IPS DF 6.9 (cell line): ENCODE results near the gene KRTAP17-1.

ENCODE experiments used
- DNase-seq: peaks from one replicate; pipeline ENCODE4 v3.0.0-alpha.2; 2013; ENCODE audit warnings: low read depth, low spot score
- H3K27ac ChIP-seq: one replicate; pipeline ENCODE4 v1.5.1; 2013; ENCODE audit warnings: low read length, control low read depth
- H3K27me3 ChIP-seq: 2 replicates; pipeline ENCODE4 v1.6.1; 2013; ENCODE audit warnings: mild to moderate bottlenecking, low read length; ENCODE audit not compliant: control insufficient read depth, insufficient read depth
- H3K36me3 ChIP-seq: 2 replicates; pipeline ENCODE4 v1.6.1; 2013; ENCODE audit warnings: low read length; ENCODE audit not compliant: control insufficient read depth, insufficient read depth
- H3K4me1 ChIP-seq: 2 replicates; pipeline ENCODE4 v1.6.1; 2013; ENCODE audit warnings: low read length; ENCODE audit not compliant: control insufficient read depth, insufficient read depth
- H3K4me3 ChIP-seq: 2 replicates; pipeline ENCODE4 v1.5.1; 2013; ENCODE audit warnings: mild to moderate bottlenecking, low read length
- H3K9me3 ChIP-seq: 2 replicates; pipeline ENCODE4 v1.6.1; 2013; ENCODE audit warnings: low read length, inconsistent platforms; ENCODE audit not compliant: control insufficient read depth, insufficient read depth
- WGBS: extraction: QIAGEN DNeasy Blood & Tissue Kit; methylation state at CpG from one replicate; pipeline ENCODE4 v1.1.7; 2013; ENCODE audit warnings: mixed read lengths, missing lambda C conversion rate; ENCODE audit not compliant: insufficient read length, insufficient coverage; 5-methylcytosine and 5-hydroxymethylcytosine counted together

KRTAP17-1 gene

DNA sequence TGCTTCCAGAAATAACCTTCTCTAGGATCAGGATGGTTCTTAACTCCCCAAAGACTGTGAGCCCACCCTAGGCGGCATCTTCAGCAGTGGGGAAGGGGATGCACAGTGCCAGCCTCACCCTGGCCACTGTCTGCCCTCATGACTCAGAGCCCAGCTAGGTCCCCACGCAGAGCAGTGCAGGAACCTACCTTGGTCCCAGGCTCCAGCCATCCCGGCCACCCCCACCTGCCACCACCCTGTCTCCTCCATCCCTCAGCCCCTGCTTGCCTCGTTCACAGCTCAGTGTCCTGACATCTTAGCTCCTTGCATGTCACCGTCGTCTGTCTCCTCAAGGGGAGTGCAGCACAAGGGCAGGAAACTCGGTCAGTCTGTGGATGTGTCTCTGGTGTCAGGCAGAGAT is 16.1 kb upstream of the KRTAP17-1 start:
- Histone ChIP-seq H3K36me3 (no peaks in the 10 kb centered on the region), H3K9me3 (no peaks in the 10 kb centered on the region), H3K4me3 (no peak overlapping the region), H3K27me3 (no peaks in the 10 kb centered on the region), H3K4me1 (no peaks in the 10 kb centered on the region), H3K27ac (no peak overlapping the region)
- WGBS = no CpG with 5 or more reads among the region's 7 CpGs
- no peak for DNase-seq

DNA sequence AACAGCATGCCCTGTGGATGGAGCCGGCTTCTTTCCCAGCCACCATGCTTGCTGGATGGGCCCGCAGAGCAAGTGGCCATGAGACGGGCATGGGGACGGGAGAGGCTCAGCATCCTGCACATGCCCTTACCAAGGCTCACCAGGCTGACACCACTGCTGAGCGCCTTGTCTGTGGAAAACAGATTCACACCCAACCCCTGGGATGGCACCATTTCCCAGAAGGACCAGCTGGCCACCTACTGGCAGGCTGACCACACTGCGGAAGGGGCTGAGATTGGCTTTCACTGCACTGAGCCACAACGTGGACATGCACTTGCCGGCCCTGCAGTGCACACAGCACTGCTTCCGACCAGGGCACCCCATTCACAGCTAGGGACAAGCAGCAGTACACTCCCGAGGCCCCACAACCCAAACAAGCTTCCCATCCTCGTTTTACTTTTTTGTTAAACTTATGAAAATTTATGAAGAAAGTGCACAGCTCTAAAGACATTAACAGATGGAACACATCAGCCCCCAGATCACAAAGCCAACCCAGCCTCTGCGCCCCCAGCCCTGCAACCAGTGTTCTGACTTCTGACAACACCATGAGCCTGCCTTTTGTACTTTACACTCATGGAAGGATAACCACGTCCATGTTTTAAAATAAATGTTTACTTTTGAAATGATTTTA is 13.9 kb upstream of the KRTAP17-1 start:
- no peaks in the 10 kb centered on the region for H3K4me1 ChIP-seq
- peak; percentile 22 for DNase-seq
- no CpG with 5 or more reads among the region's 13 CpGs for WGBS
- H3K27ac ChIP-seq = no peak overlapping the region
- no peaks in the 10 kb centered on the region for H3K9me3 ChIP-seq
- H3K4me3 ChIP-seq = no peak overlapping the region
- no peaks in the 10 kb centered on the region for H3K36me3 ChIP-seq
- H3K27me3 ChIP-seq = no peaks in the 10 kb centered on the region

DNA sequence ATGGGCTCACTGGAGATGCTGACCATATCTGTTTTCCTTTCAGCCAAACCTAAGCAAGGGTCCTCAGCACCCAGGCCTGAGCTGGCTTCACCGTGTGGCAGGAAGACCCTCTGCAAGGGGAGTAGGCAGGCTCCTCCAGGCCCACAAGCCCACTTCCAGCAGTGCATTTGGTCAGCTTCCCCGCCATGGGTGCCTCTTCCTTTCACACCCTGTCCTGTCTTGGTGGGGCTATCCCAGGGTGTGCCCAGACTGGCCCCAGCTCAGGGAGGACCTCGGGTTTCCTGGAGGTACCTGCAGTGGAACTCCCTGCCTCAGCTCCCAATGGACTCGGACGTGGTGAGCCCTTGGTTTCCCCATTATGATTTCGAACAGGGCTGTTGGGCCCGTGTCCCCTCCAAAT is 12.7 kb upstream of the KRTAP17-1 start:
- Histone ChIP-seq H3K9me3 (no peaks in the 10 kb centered on the region), H3K27ac (no peak overlapping the region), H3K4me1 (no peaks in the 10 kb centered on the region), H3K36me3 (no peaks in the 10 kb centered on the region), H3K27me3 (no peaks in the 10 kb centered on the region), H3K4me3 (no peak overlapping the region; the same call in 1 of the 2 replicates)
- DNase-seq = no peak
- no CpG with 5 or more reads among the region's 7 CpGs for WGBS

DNA sequence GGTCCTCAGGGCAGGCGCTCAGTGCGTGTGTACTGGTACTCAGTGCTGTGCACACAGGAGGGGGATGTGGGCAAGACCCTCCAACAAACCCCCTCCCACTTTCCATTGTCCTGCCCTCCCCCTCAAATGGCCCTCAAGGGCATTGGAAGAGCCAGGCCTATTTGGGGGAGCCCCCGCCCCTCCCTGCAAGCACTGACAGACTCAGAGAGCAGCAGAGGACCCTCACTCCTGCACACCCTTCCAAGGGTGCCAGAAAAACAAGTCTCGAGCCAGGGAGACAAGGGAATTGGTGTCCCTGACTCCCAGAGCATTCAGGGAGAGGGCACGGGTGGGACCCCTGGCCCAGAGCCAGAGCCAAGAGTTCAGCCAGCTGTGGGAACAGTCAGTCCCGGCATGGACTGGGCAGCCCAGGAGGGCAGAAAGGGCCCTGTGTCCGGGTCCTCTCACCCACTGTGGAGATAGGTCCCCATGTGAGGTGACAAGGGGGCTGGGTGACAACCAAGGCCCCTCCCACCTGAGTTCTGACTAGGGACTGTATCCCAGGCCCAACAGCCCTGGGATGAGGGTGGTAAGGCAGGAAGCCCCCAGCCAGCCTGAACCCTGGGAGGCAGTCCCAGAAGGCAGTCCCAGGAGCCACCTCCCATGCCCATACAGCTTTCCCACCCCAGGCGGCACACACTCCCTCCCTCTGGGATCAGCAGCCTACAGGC is 12.1 kb upstream of the KRTAP17-1 start:
- no peaks in the 10 kb centered on the region for H3K36me3 ChIP-seq
- no peak overlapping the region for H3K27ac ChIP-seq
- WGBS = no CpG with 5 or more reads among the region's 8 CpGs

DNA sequence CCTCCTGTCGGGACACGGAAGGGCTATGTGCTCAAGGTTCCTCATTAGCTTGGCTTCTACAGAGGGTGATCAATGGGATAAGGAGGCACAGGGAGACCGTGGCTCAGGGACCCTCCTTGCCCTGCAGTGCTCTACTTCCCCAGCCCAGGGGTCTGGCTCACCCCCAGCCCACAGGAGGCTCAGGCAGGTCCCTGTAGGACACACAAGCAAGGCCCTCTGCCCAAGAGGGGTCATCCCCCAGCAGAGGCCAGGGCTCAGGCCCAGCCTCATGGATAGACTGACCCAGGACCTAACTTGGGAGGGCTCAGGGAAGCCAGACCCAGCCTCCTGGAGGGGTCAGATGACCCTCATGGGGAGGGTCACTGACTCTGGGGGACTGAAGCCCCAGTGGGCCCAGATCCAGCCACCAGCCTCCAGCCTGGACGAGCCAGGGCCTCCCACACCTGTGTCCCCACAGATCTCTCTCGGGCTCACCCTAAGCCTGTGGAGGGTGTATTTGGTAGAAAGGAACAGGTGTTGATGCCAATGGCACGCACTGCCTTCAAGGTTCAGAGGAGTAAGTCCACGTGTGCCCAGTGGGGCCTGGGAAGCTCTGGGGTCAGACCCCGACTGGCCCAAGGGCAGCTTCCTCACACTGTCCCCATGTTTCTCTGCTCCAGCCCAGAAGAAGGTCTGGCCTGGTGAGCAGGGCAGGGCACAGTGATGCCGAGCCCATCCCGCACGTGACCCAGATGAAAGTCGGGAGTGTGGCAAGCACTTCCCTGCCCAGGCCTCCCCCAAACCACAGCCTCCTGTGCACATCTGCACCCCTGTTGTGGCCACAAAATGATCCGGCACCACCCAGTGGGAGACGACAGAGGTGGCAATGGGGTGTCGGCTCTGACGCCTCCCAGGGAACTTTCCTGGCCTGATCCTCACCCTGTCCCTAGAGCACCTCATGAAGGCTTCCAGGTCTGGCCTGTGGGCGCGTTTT is 10.9 kb upstream of the KRTAP17-1 start:
- H3K4me3 ChIP-seq = no peak overlapping the region
- H3K27ac ChIP-seq = no peak overlapping the region
- WGBS = no CpG with 5 or more reads among the region's 18 CpGs
- no peak for DNase-seq
- H3K27me3 ChIP-seq = no peaks in the 10 kb centered on the region
- H3K9me3 ChIP-seq = no peaks in the 10 kb centered on the region
- no peaks in the 10 kb centered on the region for H3K4me1 ChIP-seq
- H3K36me3 ChIP-seq = no peaks in the 10 kb centered on the region

More for the DNA sequence above, 12.1 kb upstream of the KRTAP17-1 start:
- Histone ChIP-seq H3K4me3 (no peak overlapping the region; the same call in 1 of the 2 replicates), H3K27me3 (no peaks in the 10 kb centered on the region), H3K9me3 (no peaks in the 10 kb centered on the region), H3K4me1 (no peaks in the 10 kb centered on the region)
- no peak for DNase-seq

DNA sequence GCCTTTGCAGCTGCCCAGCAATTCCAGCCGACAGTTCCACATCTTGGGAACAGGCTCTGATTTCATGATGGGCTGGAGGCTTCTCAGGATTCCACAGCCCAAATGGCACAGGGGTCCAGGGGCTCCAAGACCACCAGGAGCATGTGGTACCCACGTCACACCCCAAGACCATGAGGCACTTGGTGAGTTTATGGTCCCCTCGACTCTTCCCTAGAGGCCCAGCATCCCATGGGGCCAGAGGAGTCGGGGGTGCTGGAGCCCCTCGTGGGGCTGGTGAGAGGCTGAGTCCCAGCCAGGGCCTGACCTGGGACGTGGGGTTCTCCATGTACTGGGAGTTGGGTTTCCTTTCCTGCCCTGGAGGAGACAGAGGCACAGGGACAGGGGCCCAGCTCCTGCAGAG is 10.1 kb upstream of the KRTAP17-1 start:
- DNase-seq = no peak
- H3K36me3 ChIP-seq = no peaks in the 10 kb centered on the region
- no CpG with 5 or more reads among the region's 6 CpGs for WGBS
- no peaks in the 10 kb centered on the region for H3K27me3 ChIP-seq
- H3K27ac ChIP-seq = no peak overlapping the region
- no peaks in the 10 kb centered on the region for H3K9me3 ChIP-seq
- no peaks in the 10 kb centered on the region for H3K4me1 ChIP-seq
- H3K4me3 ChIP-seq = no peak overlapping the region

DNA sequence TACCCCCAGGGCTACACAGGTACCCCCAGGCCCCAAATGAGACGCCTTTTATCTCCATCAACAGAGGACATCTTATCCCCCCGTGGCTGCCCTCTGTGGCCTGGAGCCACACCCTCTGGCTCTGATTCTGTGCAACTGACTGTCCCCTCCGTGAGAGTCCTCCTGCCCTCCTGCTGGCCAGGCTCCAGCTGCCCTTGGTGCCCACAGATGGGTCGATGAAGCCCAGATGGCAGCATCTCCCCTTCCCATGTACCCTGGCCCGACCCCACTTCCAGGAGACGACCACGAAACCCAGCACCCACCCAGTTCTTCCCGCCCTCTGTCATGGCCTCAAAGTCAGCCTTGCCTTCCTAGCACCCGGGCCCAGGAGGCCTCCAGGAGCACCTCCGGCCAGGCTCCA is 9.6 kb upstream of the KRTAP17-1 start:
- Histone ChIP-seq H3K36me3 (no peaks in the 10 kb centered on the region), H3K4me1 (no peaks in the 10 kb centered on the region), H3K9me3 (no peaks in the 10 kb centered on the region), H3K27me3 (no peaks in the 10 kb centered on the region), H3K4me3 (no peak overlapping the region), H3K27ac (no peak overlapping the region)
- no CpG with 5 or more reads among the region's 10 CpGs for WGBS
- DNase-seq = no peak

DNA sequence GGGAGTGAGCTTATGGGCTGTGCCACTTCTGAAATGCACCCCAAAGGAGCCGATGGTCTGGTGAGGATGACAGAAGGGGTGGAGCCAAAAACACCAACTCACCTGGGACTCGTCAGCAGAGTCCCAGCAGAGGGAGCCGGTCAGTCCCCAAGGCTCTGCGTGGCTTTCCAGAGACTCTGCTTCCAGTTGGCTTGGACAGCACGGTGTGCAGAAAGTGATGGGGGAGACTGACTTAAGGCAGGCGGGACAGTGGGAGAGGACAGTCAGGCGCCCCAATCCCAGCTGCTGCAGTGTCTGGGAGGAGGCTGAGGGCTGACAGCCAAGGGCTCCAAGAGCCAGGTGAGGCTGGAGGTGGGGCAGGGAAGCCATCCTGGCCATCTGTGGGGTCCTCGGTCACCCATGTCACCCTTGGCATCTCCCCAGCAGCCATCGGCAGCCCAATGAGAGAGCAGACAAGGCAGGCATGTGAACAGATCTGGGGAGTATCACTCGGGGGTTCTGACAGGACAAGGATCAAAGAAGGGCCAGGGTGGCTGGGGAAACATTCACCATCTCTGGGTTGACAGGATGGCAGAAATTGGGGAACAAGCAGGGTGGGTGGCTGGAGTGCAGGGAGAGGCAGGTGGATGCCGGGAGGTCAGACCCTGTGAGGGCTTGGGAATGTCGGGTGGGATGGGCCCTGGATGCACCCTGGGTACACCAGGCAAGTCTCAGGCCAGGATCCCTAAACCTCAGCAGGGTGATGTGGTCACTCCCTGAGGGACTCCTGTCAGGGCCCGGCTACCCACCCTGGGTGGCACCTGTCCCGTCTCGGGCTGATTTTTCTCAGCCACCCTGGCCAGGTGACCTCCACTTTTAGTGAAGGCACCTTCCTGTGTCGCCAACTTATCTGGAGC is 8.9 kb upstream of the KRTAP17-1 start:
- no CpG with 5 or more reads among the region's 16 CpGs for WGBS

DNA sequence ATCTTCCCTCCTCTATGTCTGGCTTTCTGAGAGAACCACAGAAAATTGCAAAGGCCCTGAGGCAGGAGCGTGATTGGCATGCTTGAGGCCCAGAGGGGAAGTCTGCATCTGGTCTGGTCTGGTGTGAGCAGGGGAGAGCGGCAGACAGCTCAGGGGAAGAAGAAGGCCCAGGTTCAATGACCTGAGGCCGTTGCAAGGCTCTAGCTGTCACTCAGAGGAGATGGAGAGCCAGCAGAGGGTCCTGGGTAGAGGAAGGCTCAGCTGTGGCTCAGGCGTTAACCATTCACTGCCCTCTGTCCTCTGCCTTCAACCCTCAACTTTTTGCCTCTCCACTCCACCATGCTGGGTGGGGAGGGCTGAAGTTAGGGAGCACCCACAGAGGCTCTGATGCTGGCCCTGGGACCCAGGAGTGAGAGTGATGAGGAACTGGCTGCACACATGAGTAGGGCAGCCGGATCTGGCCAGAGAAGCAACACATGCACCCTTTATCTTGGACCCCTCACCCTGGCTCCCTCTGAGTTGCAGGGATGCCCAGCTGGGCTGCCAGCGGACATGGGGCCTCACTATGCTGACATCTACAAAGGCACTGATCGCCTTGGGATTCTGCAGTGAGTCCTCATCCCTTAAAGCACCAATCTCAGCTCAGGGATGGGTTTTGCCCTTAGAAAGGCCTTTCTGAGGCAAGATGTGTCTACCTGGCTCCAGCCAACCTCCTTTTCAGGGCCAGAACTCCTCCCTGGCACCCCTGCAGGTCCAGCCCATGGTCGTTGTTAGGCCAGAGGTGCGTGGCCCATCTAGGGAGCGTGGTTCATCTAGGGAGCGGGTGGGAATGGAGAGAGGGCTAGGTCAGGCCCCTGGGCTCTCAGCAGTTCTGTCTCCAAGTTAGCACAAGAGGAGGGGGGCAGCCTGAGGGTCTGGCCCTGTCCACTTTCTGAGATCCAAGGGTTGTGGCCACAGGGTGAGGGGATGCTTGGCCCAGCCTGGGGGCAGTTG is 7.7 kb upstream of the KRTAP17-1 start:
- Histone ChIP-seq H3K4me1 (no peaks in the 10 kb centered on the region), H3K27ac (no peak overlapping the region), H3K9me3 (no peaks in the 10 kb centered on the region), H3K27me3 (no peaks in the 10 kb centered on the region), H3K4me3 (no peak overlapping the region), H3K36me3 (no peaks in the 10 kb centered on the region)
- no CpG with 5 or more reads among the region's 11 CpGs for WGBS
- DNase-seq = no peak

More for the DNA sequence above, 8.9 kb upstream of the KRTAP17-1 start:
- Histone ChIP-seq H3K27ac (no peak overlapping the region), H3K27me3 (no peaks in the 10 kb centered on the region), H3K4me1 (no peaks in the 10 kb centered on the region), H3K9me3 (no peaks in the 10 kb centered on the region), H3K4me3 (no peak overlapping the region), H3K36me3 (no peaks in the 10 kb centered on the region)
- DNase-seq = peak; percentile 39
